ENCODE results near the gene RRBP1. TPM values are rescaled to one million over a fixed set of nuclear protein-coding genes. Genes with fewer than 3 reads are reported as not detected.

The RRBP1 gene
- total RNA-seq, 2 donors from 2014 or later, result 52.0 to 57.7 TPM

DNA sequence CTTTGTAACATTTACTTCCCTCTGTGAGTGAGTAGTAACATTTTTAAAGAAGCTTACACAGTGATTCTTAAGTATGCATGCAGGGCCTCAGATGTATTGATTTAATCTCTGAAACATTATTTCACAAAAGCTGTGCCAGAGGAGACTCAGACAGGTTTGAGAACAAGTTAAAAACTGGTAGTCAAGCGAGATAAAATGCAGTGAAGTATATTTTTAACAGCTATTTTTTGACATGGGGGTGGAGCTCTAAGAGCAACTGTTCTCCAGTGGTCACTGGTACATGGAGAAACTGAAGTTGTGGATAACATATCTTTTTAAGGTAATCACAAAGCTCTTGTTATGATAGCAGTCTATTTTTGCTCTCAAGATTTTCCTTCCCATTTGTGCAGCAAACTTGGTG, 91.8 kb downstream of the RRBP1 start:
- DNase-seq (ENCODE audit: low spot score), result no peak
- Histone ChIP-seq H3K4me1 (peaks cover 0 to 87% of the 10 kb centered on the region in 2 donors), H3K9me3 (no peaks in the 10 kb centered on the region), H3K4me3 (no peak overlapping the region), H3K36me3 (no peaks in the 10 kb centered on the region), H3K27ac (peak overlapping the region; percentile 51 to 65), H3K27me3 (no peaks in the 10 kb centered on the region)
- TF ChIP-seq, protein P1, sequence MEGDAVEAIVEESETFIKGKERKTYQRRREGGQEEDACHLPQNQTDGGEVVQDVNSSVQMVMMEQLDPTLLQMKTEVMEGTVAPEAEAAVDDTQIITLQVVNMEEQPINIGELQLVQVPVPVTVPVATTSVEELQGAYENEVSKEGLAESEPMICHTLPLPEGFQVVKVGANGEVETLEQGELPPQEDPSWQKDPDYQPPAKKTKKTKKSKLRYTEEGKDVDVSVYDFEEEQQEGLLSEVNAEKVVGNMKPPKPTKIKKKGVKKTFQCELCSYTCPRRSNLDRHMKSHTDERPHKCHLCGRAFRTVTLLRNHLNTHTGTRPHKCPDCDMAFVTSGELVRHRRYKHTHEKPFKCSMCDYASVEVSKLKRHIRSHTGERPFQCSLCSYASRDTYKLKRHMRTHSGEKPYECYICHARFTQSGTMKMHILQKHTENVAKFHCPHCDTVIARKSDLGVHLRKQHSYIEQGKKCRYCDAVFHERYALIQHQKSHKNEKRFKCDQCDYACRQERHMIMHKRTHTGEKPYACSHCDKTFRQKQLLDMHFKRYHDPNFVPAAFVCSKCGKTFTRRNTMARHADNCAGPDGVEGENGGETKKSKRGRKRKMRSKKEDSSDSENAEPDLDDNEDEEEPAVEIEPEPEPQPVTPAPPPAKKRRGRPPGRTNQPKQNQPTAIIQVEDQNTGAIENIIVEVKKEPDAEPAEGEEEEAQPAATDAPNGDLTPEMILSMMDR (IDR thresholded peaks at IDR 0.05), result no peak

DNA sequence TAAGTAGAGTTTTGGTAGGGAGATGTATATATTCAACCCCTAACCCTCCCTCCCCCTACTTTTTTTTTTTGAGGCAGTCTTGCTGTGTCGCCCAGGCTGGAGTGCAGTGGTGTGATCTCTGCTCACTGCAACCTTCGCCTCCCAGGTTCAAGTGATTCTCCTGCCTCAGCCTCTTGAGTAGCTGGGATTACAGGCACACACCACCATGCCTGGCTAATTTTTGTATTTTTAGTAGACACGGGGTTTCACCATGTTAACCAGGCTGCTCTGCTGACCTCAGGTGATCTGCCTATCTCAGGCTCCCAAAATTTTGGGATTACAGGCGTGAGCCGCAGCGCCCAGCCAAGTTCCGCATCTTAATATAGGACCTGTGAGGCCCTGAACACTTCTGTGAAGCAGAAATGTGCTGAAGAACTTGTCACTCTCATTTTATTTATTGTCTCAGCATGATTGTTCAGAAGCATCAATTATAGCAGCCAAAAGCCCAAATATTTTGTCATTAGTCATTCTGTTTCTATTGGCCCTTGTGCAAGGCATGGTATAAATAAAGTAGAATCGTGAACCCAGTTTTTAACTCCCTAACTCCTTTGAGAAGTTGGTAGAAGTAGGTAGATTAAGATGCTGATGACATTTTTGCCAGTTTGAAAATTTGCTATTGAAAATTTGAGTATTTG, 92.7 kb downstream of the RRBP1 start:
- TF ChIP-seq, protein P1 (IDR thresholded peaks at IDR 0.05), result no peak
- H3K4me1 ChIP-seq, result peaks cover 0 to 84% of the 10 kb centered on the region in 2 donors

DNA sequence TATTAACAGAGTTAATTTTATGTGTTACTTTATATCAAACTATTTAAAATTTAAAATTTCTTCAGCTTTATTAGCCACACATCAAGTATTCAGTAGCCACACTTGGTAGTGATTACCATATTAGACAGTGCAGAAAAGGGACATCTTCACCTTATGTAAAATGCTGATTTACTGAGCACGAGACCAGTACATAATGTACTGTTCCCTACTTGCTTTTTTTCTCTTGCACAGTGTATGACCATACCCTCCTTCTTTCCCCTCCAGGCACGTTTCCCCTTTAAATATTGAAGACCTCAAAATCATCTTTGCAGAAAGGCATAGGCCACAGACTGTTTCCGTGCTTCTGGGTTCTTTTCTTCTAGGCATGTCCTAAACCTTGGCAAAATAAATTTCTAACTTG, 94.2 kb downstream of the RRBP1 start:
- TF ChIP-seq, protein P1 (IDR thresholded peaks at IDR 0.05), result no peak
- Histone ChIP-seq H3K4me3 (no peak overlapping the region), H3K27me3 (no peaks in the 10 kb centered on the region), H3K4me1 (peaks cover 0 to 75% of the 10 kb centered on the region in 2 donors), H3K9me3 (no peaks in the 10 kb centered on the region), H3K36me3 (no peaks in the 10 kb centered on the region), H3K27ac (peak overlapping the region in 1 of 2 donors; percentile 51)
- DNase-seq (ENCODE audit: low spot score), result no peak

More for the DNA sequence above, 92.7 kb downstream of the RRBP1 start:
- Histone ChIP-seq H3K27ac (peak overlapping the region; percentile 51 to 65), H3K4me3 (no peak overlapping the region), H3K27me3 (no peaks in the 10 kb centered on the region), H3K36me3 (no peaks in the 10 kb centered on the region), H3K9me3 (no peaks in the 10 kb centered on the region)
- no peak for DNase-seq (ENCODE audit: low spot score)

DNA sequence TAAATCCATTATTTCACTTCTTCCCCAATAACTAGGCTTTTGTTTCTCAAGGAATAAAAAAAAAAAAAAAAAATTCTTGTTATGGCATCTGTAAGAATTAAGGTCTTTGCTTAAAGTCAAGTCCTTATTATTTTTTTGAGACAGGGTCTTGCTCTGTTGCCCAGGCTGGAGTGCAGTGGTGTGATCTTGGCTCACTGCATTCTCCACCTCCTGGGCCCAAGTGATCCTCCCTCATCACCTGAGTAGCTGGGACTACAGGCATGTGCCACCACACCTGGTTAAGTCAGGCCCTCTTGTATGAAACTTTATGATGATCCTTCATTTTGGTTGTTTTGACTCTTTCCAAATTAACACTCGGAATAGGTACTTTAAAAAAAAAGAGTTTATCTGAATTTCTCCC, 94.9 kb downstream of the RRBP1 start:
- Histone ChIP-seq H3K36me3 (no peaks in the 10 kb centered on the region), H3K27me3 (no peaks in the 10 kb centered on the region), H3K4me1 (peaks cover 0 to 70% of the 10 kb centered on the region in 2 donors), H3K27ac (no peak overlapping the region), H3K9me3 (no peaks in the 10 kb centered on the region), H3K4me3 (no peak overlapping the region)
- TF ChIP-seq, protein P1 (IDR thresholded peaks at IDR 0.05), result no peak
- DNase-seq (ENCODE audit: low spot score), result no peak

DNA sequence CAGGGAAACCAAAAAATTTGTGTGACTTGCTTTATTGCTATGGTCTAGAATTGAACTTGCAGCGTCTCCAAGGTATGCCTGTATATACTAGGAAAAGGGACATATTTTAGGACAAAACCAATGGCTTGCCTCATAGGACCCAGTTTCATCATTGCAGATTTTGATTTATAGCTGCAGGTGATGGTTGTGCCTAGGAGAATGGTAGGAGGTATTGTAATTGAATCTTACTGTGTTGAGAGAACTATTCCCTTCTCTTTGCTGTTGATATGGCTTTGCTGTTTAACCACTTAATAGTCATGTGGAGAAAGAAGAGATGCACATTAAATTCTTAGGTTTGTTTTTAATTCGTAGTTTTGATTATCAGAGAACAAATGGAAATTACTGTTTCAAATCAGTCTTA, 95.8 kb downstream of the RRBP1 start:
- H3K27ac ChIP-seq, result no peak overlapping the region
- peaks cover 0 to 63% of the 10 kb centered on the region in 2 donors for H3K4me1 ChIP-seq
- no peaks in the 10 kb centered on the region for H3K9me3 ChIP-seq
- TF ChIP-seq, protein P1 (IDR thresholded peaks at IDR 0.05), result no peak
- no peak overlapping the region for H3K4me3 ChIP-seq
- no peaks in the 10 kb centered on the region for H3K27me3 ChIP-seq
- H3K36me3 ChIP-seq, result no peaks in the 10 kb centered on the region
- no peak for DNase-seq (ENCODE audit: low spot score)

DNA sequence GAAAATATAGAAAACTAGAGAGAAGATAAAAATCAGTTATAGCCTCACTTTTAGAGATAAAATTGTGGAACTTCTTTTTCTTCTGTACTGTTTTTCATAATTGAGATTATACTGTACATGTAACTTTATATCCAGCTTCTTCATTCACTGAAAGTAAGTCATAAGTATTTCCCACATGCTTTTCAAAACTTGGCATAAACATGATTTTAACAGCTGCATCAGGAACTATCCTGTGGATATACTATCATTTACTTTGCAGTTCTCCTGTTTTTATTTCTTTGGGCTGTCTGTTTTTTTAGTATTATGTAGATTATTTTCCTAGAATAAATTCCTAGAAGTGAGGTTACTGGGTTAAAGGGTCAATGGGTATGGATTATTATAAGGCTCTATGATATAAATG, 97.4 kb downstream of the RRBP1 start:
- Histone ChIP-seq H3K36me3 (no peaks in the 10 kb centered on the region), H3K4me3 (no peak overlapping the region), H3K27ac (no peak overlapping the region), H3K27me3 (no peaks in the 10 kb centered on the region), H3K9me3 (no peaks in the 10 kb centered on the region), H3K4me1 (peaks cover 0 to 64% of the 10 kb centered on the region in 2 donors)
- TF ChIP-seq, protein P1 (IDR thresholded peaks at IDR 0.05), result no peak
- DNase-seq (ENCODE audit: low spot score), result no peak

Measured in right atrium auricular region (tissue), 2 donors.